Endodermal cell (in vitro differentiated cells): ENCODE data around the gene GNL2. TPM values are rescaled to one million over a fixed set of nuclear protein-coding genes. Genes with fewer than 3 reads are reported as not detected.

Experiments used
- DNase-seq: peaks from one replicate; pipeline ENCODE4 v3.0.0-alpha.2; 2017
- H3K27ac ChIP-seq: 2 replicates; pipeline ENCODE4 v1.5.1; 2013; ENCODE audit warnings: mild to moderate bottlenecking, low read depth, low read length, moderate library complexity
- H3K27me3 ChIP-seq: 2 replicates; pipeline ENCODE4 v1.6.1; 2013; ENCODE audit warnings: mild to moderate bottlenecking, low read length, moderate library complexity; ENCODE audit not compliant: insufficient read depth, control insufficient read depth, poor library complexity, severe bottlenecking
- H3K36me3 ChIP-seq: 2 replicates; pipeline ENCODE4 v1.7.0; 2013; ENCODE audit warnings: mild to moderate bottlenecking, low read length, moderate library complexity; ENCODE audit not compliant: control insufficient read depth, insufficient read depth
- H3K4me1 ChIP-seq: one replicate; pipeline ENCODE4 v1.7.0; 2013; ENCODE audit warnings: low read length; ENCODE audit not compliant: control insufficient read depth, insufficient read depth
- H3K4me3 ChIP-seq: 2 replicates; pipeline ENCODE4 v1.5.1; 2013; ENCODE audit warnings: mild to moderate bottlenecking, low read length, moderate library complexity
- H3K9ac ChIP-seq: 2 replicates; pipeline ENCODE4 v1.6.1; 2013; ENCODE audit warnings: mild to moderate bottlenecking, low read length, moderate library complexity; ENCODE audit not compliant: poor library complexity, severe bottlenecking; ENCODE audit errors: extremely low read depth
- H3K9me3 ChIP-seq: 2 replicates; pipeline ENCODE4 v1.6.1; 2013; ENCODE audit warnings: mild to moderate bottlenecking, low read length, moderate library complexity; ENCODE audit not compliant: control insufficient read depth
- H3K27ac Mint-ChIP-seq: 2 replicates; pipeline ENCODE4 v1.8.0; 2020; ENCODE audit warnings: mixed read lengths
- H3K27me3 Mint-ChIP-seq: 2 replicates; pipeline ENCODE4 v1.8.0; 2021; ENCODE audit warnings: mild to moderate bottlenecking, mixed read lengths; ENCODE audit not compliant: insufficient read depth
- H3K36me3 Mint-ChIP-seq: 2 replicates; pipeline ENCODE4 v1.8.0; 2020; ENCODE audit warnings: low read depth, mixed read lengths
- H3K4me1 Mint-ChIP-seq: 2 replicates; pipeline ENCODE4 v1.8.0; 2020; ENCODE audit warnings: mixed read lengths
- H3K4me3 Mint-ChIP-seq: 2 replicates; pipeline ENCODE4 v1.8.0; 2020; ENCODE audit warnings: mild to moderate bottlenecking, moderate library complexity, mixed read lengths
- H3K9me3 Mint-ChIP-seq: 2 replicates; pipeline ENCODE4 v1.8.0; 2020; ENCODE audit warnings: mild to moderate bottlenecking, mixed read lengths
- CTCF ChIP-seq: fragments of 200-600 bp; sonication (generic); conservative IDR thresholded peaks from 2 replicates; pipeline ENCODE4 v1.5.0; 2021; ENCODE audit warnings: antibody characterized with exemption, mild to moderate bottlenecking
- WGBS, 2 experiments: methylation state at CpG; one replicate each; pipeline versions ENCODE4 v1.1.5 to v1.1.7; 2013; ENCODE audit warnings: missing lambda C conversion rate in 2 of 2, mixed read lengths in 1 of 2; ENCODE audit not compliant: insufficient coverage in 1 of 2, insufficient read length in 1 of 2; 5-methylcytosine and 5-hydroxymethylcytosine counted together
- total RNA-seq, 2 donors: library from RNA; stranded (reverse); fragmentation: NEBNext Ultra II Directional in 1 of 2; extraction: Animal tissue kit (Norgen Biotek cat#: 25700) in 1 of 2; gene quantifications; 2 replicates in 1 of 2; 3 replicates in 1 of 2; pipeline ENCODE4 v1.2.1, GENCODE V29; 2021

Gene GNL2
- total RNA-seq, 2 donors from 2014 or later, result 70.7 to 80.9 TPM

GRCh38 chr1:37558411-37558810, 37.3 kb downstream of the GNL2 start:
- no peak for TF ChIP-seq CTCF
- H3K27ac Mint-ChIP-seq, result no peak overlapping the region
- peaks cover 1% of the 10 kb centered on the region for H3K27me3 Mint-ChIP-seq

GRCh38 chr1:37557402-37557801, 38.3 kb downstream of the GNL2 start:
- WGBS, 2 experiments, result 92 to 100% methylated on average over 2 to 3 of the region's 3 CpGs
- no peak overlapping the region for H3K27ac ChIP-seq
- peak overlapping the region; percentile 70 for H3K4me3 Mint-ChIP-seq
- H3K4me1 Mint-ChIP-seq, result peaks cover 32% of the 10 kb centered on the region
- H3K9me3 Mint-ChIP-seq, result peaks cover 4% of the 10 kb centered on the region
- H3K27ac Mint-ChIP-seq, result no peak overlapping the region
- DNase-seq, result no peak
- H3K36me3 ChIP-seq, result peaks cover 11% of the 10 kb centered on the region
- peaks cover 17% of the 10 kb centered on the region for H3K36me3 Mint-ChIP-seq
- H3K4me1 ChIP-seq, result peaks cover 8% of the 10 kb centered on the region
- H3K4me3 ChIP-seq, result peak overlapping the region; percentile 78
- H3K9ac ChIP-seq, result peak overlapping the region; percentile 31
- H3K27me3 ChIP-seq, result no peaks in the 10 kb centered on the region
- H3K27me3 Mint-ChIP-seq, result peaks cover 1% of the 10 kb centered on the region
- H3K9me3 ChIP-seq, result peaks cover 7% of the 10 kb centered on the region
- no peak for TF ChIP-seq CTCF

More at GRCh38 chr1:37558411-37558810, 37.3 kb downstream of the GNL2 start:
- peaks cover 11% of the 10 kb centered on the region for H3K36me3 ChIP-seq
- H3K9ac ChIP-seq, result no peak overlapping the region
- H3K36me3 Mint-ChIP-seq, result peaks cover 10% of the 10 kb centered on the region
- no peak for DNase-seq
- peaks cover 4% of the 10 kb centered on the region for H3K9me3 Mint-ChIP-seq
- no peak overlapping the region for H3K27ac ChIP-seq
- H3K4me3 ChIP-seq, result no peak overlapping the region
- H3K4me3 Mint-ChIP-seq, result no peak overlapping the region
- WGBS, 2 experiments, result 92 to 98% methylated on average over 1 of the region's 1 CpG
- no peaks in the 10 kb centered on the region for H3K27me3 ChIP-seq
- peaks cover 7% of the 10 kb centered on the region for H3K9me3 ChIP-seq
- H3K4me1 Mint-ChIP-seq, result peaks cover 23% of the 10 kb centered on the region
- peaks cover 8% of the 10 kb centered on the region for H3K4me1 ChIP-seq

GRCh38 chr1:37556712-37557196, 39.0 kb downstream of the GNL2 start, which contains the start of gene DNALI1:
DNALI1 (plus strand) TSS chr1:37556940; CDS start chr1:37556995, 55 bp downstream.
- H3K9ac ChIP-seq, result peak within 1 kb of the TSS; percentile 31
- peaks cover 8% of the 10 kb centered on the region for H3K4me1 ChIP-seq
- H3K4me3 ChIP-seq, result peak within 1 kb of the TSS; percentile 78
- H3K4me3 Mint-ChIP-seq, result peak within 1 kb of the TSS; percentile 70
- no peak for TF ChIP-seq CTCF
- H3K36me3 ChIP-seq, result peaks cover 14% of the 10 kb centered on the region
- peaks cover 7% of the 10 kb centered on the region for H3K9me3 ChIP-seq
- no peaks in the 10 kb centered on the region for H3K27me3 ChIP-seq
- peaks cover 32% of the 10 kb centered on the region for H3K4me1 Mint-ChIP-seq
- peaks cover 1% of the 10 kb centered on the region for H3K27me3 Mint-ChIP-seq
- peak; percentile 98 for DNase-seq
- H3K27ac Mint-ChIP-seq, result peak within 1 kb of the TSS; percentile 92
- 40 to 59% methylated on average over 16 to 31 of the region's 31 CpGs for WGBS, 2 experiments
- H3K9me3 Mint-ChIP-seq, result peaks cover 4% of the 10 kb centered on the region
- H3K36me3 Mint-ChIP-seq, result peaks cover 15% of the 10 kb centered on the region
- peak within 1 kb of the TSS; percentile 54 for H3K27ac ChIP-seq
